IMR-90 (cell line): Measurements from ENCODE around the gene VTN. TPM values are rescaled to one million over a fixed set of nuclear protein-coding genes. Genes with fewer than 3 reads are reported as not detected.

ENCODE experiments used
- ATAC-seq: fragments of 200-7000 bp; cut with Tn5 transposase; 2 replicates; pipeline ENCODE4 v1.9.1; 2020; ENCODE audit warnings: low read depth, mild to moderate bottlenecking, moderate library complexity
- BruUV-seq: library from RNA; stranded (reverse); fragments of 400-500 nt; replicated peaks from 2 replicates; lab custom pipeline; 2021; lab: Mats Ljungman, UMichigan
- CTCF ChIA-PET: fragments of 300-600 bp; formaldehyde crosslinking; extraction: SDS; loops from one replicate; lab custom pipeline; 2021; ENCODE audit warnings: antibody characterized with exemption; lab: Yijun Ruan, JAX
- POLR2A ChIA-PET: fragments of 300-600 bp; sonication (Branson Sonifier 250); formaldehyde crosslinking; loops from one replicate; lab custom pipeline; 2022; ENCODE audit warnings: antibody characterized with exemption; ENCODE audit not compliant: unreplicated experiment; lab: Charles Lee
- DNase-seq: peaks from one replicate; pipeline ENCODE4 v3.0.0; 2013
- H2AFZ ChIP-seq: replicated peaks from 2 replicates; pipeline ENCODE3; 2013; ENCODE audit warnings: low read length, mild to moderate bottlenecking; ENCODE audit not compliant: poor library complexity
- H2AK5ac ChIP-seq: 2 replicates; pipeline ENCODE4 v1.6.1; 2013; ENCODE audit warnings: low read depth, low read length, inconsistent platforms
- H2AK9ac ChIP-seq: replicated peaks from 2 replicates; pipeline ENCODE3; 2013; ENCODE audit warnings: mild to moderate bottlenecking, low read depth, low read length, moderate library complexity; ENCODE audit not compliant: poor library complexity
- H2BK120ac ChIP-seq: 2 replicates; pipeline ENCODE4 v1.6.1; 2013; ENCODE audit warnings: low read depth, low read length, inconsistent platforms
- H2BK15ac ChIP-seq: 3 replicates; pipeline ENCODE4 v1.6.1; 2013; ENCODE audit warnings: low read depth, low read length, inconsistent platforms
- H2BK20ac ChIP-seq: 2 replicates; pipeline ENCODE4 v1.6.1; 2013; ENCODE audit warnings: low read depth, mild to moderate bottlenecking, inconsistent platforms, low read length, moderate library complexity
- H2BK5ac ChIP-seq: 2 replicates; pipeline ENCODE4 v1.6.1; 2013; ENCODE audit warnings: mild to moderate bottlenecking, low read depth, low read length, inconsistent platforms; ENCODE audit not compliant: poor library complexity, severe bottlenecking
- H3K14ac ChIP-seq: replicated peaks from 2 replicates; pipeline ENCODE4 v1.6.1; 2013; ENCODE audit warnings: low read depth, low read length, inconsistent platforms
- H3K18ac ChIP-seq: 2 replicates; pipeline ENCODE4 v1.6.1; 2013; ENCODE audit warnings: low read depth, low read length, control low read depth
- H3K23ac ChIP-seq: 2 replicates; pipeline ENCODE4 v1.6.1; 2013; ENCODE audit warnings: low read depth, low read length, inconsistent platforms
- H3K27ac ChIP-seq: 2 replicates; pipeline ENCODE4 v1.5.1; 2013; ENCODE audit warnings: mild to moderate bottlenecking, control low read depth, low read length; ENCODE audit not compliant: insufficient read depth
- H3K27me3 ChIP-seq: 2 replicates; pipeline ENCODE4 v1.6.1; 2013; ENCODE audit warnings: low read length; ENCODE audit not compliant: control insufficient read depth, insufficient read depth
- H3K36me3 ChIP-seq: 2 replicates; pipeline ENCODE4 v1.6.1; 2013; ENCODE audit warnings: low read length, mixed read lengths; ENCODE audit not compliant: control insufficient read depth, insufficient read depth
- H3K4ac ChIP-seq: 2 replicates; pipeline ENCODE4 v1.6.1; 2013; ENCODE audit warnings: low read depth, low read length, inconsistent platforms
- H3K4me1 ChIP-seq: 2 replicates; pipeline ENCODE4 v1.6.1; 2013; ENCODE audit warnings: low read length, mixed read lengths; ENCODE audit not compliant: control insufficient read depth, insufficient read depth
- H3K4me2 ChIP-seq: 2 replicates; pipeline ENCODE4 v1.6.1; 2013; ENCODE audit warnings: low read depth, mild to moderate bottlenecking, control low read depth, low read length, moderate library complexity
- H3K4me3 ChIP-seq: 2 replicates; pipeline ENCODE4 v1.5.1; 2013; ENCODE audit warnings: low read depth, mild to moderate bottlenecking, control low read depth, low read length, moderate library complexity; ENCODE audit not compliant: insufficient read depth
- H3K56ac ChIP-seq: 2 replicates; pipeline ENCODE4 v1.6.1; 2013; ENCODE audit warnings: low read length, inconsistent platforms; ENCODE audit not compliant: insufficient read depth; ENCODE audit errors: extremely low read depth
- H3K79me1 ChIP-seq, 2 experiments: 2 replicates each; pipeline ENCODE4 v1.6.1; 2013; ENCODE audit warnings: low read length in 2 of 2, inconsistent platforms in 1 of 2, low read depth in 1 of 2
- H3K9ac ChIP-seq: 2 replicates; pipeline ENCODE4 v1.6.1; 2013; ENCODE audit warnings: low read depth, low read length, control low read depth
- H3K9me1 ChIP-seq: 2 replicates; pipeline ENCODE4 v1.6.1; 2013; ENCODE audit warnings: low read length, inconsistent platforms; ENCODE audit not compliant: insufficient read depth
- H3K9me3 ChIP-seq: 2 replicates; pipeline ENCODE4 v1.6.1; 2013; ENCODE audit warnings: low read length; ENCODE audit not compliant: control insufficient read depth, insufficient read depth
- H4K20me1 ChIP-seq: 2 replicates; pipeline ENCODE4 v1.6.1; 2013; ENCODE audit warnings: low read length, inconsistent platforms; ENCODE audit not compliant: insufficient read depth
- H4K5ac ChIP-seq: 2 replicates; pipeline ENCODE4 v1.6.1; 2013; ENCODE audit warnings: mild to moderate bottlenecking, low read depth, low read length, control low read depth
- H4K8ac ChIP-seq, 2 experiments: 2 replicates each; pipeline ENCODE4 v1.6.1; 2013; ENCODE audit warnings: low read depth in 2 of 2, low read length in 2 of 2, control low read depth in 1 of 2, inconsistent platforms in 1 of 2
- H4K91ac ChIP-seq: 2 replicates; pipeline ENCODE4 v1.6.1; 2013; ENCODE audit warnings: low read depth, low read length, inconsistent platforms; ENCODE audit not compliant: insufficient read depth
- CHD1 ChIP-seq: IDR thresholded peaks from 2 replicates; pipeline ENCODE4 v1.6.1; 2012; ENCODE audit warnings: low read depth, low read length, improper control_type of control experiment
- CTCF ChIP-seq: conservative IDR thresholded peaks from 2 replicates; pipeline ENCODE4 v1.5.1; 2012; ENCODE audit warnings: mild to moderate bottlenecking, low read depth, low read length, improper control_type of control experiment
- MXI1 ChIP-seq: IDR thresholded peaks from 2 replicates; pipeline ENCODE4 v1.6.1; 2012; ENCODE audit warnings: low read depth, mild to moderate bottlenecking, low read length, moderate library complexity, borderline replicate concordance
- NFE2L2 ChIP-seq: fragments of 150-350 bp; IDR thresholded peaks from 2 replicates; pipeline ENCODE4 v1.6.1; 2016; ENCODE audit warnings: low read depth, mild to moderate bottlenecking, low read length
- RCOR1 ChIP-seq: IDR thresholded peaks from 2 replicates; pipeline ENCODE4 v1.6.1; 2012; ENCODE audit warnings: mild to moderate bottlenecking, low read length, improper control_type of control experiment; ENCODE audit not compliant: insufficient replicate concordance
- RFX5 ChIP-seq: IDR thresholded peaks from 2 replicates; pipeline ENCODE4 v1.8.0; 2012; ENCODE audit warnings: low read depth, mild to moderate bottlenecking, low read length, moderate library complexity
- SMC3 ChIP-seq: fragments of 150-350 bp; IDR thresholded peaks from 2 replicates; pipeline ENCODE4 v1.6.1; 2016; ENCODE audit warnings: low read depth, mild to moderate bottlenecking, antibody characterized with exemption, low read length, moderate library complexity
- WGBS, 2 experiments: methylation state at CpG; one replicate each; pipeline versions ENCODE4 v1.1.5 to v1.1.7; 2013; ENCODE audit warnings: missing lambda C conversion rate in 2 of 2; ENCODE audit not compliant: insufficient read length in 1 of 2; ENCODE audit errors: extremely low coverage in 2 of 2; 5-methylcytosine and 5-hydroxymethylcytosine counted together
- dilution Hi-C: fragments of 300-500 bp; cut with HindIII; formaldehyde crosslinking; loops from one replicate; pipeline ENCODE4 v1.14.3; 2018; ENCODE audit warnings: low sequenced_read_pairs; ENCODE audit not compliant: unreplicated experiment
- in situ Hi-C: fragments of 300-500 bp; cut with MboI; formaldehyde crosslinking; loops from 3 replicates; pipeline ENCODE4 v1.14.3; 2019; ENCODE audit warnings: low sequenced_read_pairs, inconsistent platforms, mixed read lengths
- intact Hi-C: fragments of 100-400 bp; cut with micrococcal nuclease; formaldehyde crosslinking; loops from 2 replicates; pipeline ENCODE4 v1.10.0; 2022
- polyA plus RNA-seq, 3 experiments: library from polyadenylated mRNA; depleted of rRNA; stranded (reverse); fragments of >200 nt; gene quantifications; 2 replicates each; pipeline ENCODE4 v1.2.3, GENCODE V29; 2012; ENCODE audit warnings: low replicate concordance in 1 of 3
- total RNA-seq: library from RNA; depleted of rRNA; stranded (reverse); fragments of >200 nt; gene quantifications from 2 replicates; pipeline ENCODE4 v1.2.3, GENCODE V29; 2012

Gene VTN
- total and polyA plus RNA-seq, 2 of the 4 experiments (the other 2 are of a cell fraction), result 0.18 to 1.0 TPM

DNA sequence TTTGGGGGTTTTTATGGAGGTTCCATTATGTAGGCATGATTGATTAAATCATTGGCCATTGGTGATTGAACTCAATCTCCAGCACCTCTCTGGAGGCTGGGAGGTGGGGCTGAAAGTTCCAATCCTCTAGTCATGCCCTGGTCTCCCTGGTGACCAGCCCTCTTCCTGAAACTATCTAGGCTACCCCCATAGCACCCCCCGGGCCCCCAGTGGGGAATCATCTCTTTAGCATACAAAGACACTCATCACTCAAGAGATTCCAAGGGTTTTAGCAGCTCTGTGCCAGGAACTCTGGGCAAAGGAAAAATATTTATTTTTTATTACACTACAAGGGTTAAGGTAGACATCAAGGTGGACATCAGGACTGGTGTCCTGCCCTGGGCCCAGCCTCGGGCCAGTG is 25.3 kb upstream of the VTN start:
- dilution Hi-C loops, result no loop called here
- CTCF ChIA-PET, result interaction anchor here (1.1 kb wide), 1 partner anchor 21 kb away, joined by 6 read pairs; no protein-coding TSS in a partner anchor
- BruUV-seq, result no TSS peak

More for the DNA sequence above, 25.3 kb upstream of the VTN start:
- H3K36me3 ChIP-seq, result peaks cover 35% of the 10 kb centered on the region
- TF ChIP-seq MXI1 (no peak), CTCF (no peak), RFX5 (no peak), SMC3 (no peak), CHD1 (no peak), RCOR1 (no peak), NFE2L2 (no peak)
- H3K27me3 ChIP-seq, result no peaks in the 10 kb centered on the region
- peaks cover 9% of the 10 kb centered on the region for H3K4me1 ChIP-seq
- peaks cover 19% of the 10 kb centered on the region; the same call in 1 of the 2 replicates for H3K9me1 ChIP-seq
- DNase-seq (no peak), ATAC-seq (no peak)
- H3K23ac ChIP-seq, result no peak overlapping the region
- no peaks in the 10 kb centered on the region for H3K9me3 ChIP-seq
- no peak overlapping the region for H2BK15ac ChIP-seq
- H4K91ac ChIP-seq, result no peak overlapping the region
- H2BK120ac ChIP-seq, result no peak overlapping the region
- no peak overlapping the region for H2BK20ac ChIP-seq
- no peaks in the 10 kb centered on the region for H4K20me1 ChIP-seq
- H2AK9ac ChIP-seq, result no peak overlapping the region
- POLR2A ChIA-PET, result no interaction called here
- no peak overlapping the region for H3K14ac ChIP-seq
- H3K79me1 ChIP-seq, result no peaks in the 10 kb centered on the region
- 0 out of 2 replicates have a peak overlapping the region, but pooled peaks have one; percentile 23 for H2AK5ac ChIP-seq
- no peak overlapping the region for H3K4ac ChIP-seq
- no peak overlapping the region for H2BK5ac ChIP-seq
- no peak overlapping the region for H3K4me2 ChIP-seq
- no peak overlapping the region for H3K56ac ChIP-seq
- H3K9ac ChIP-seq, result no peak overlapping the region
- H4K8ac ChIP-seq, result no peak overlapping the region
- no peak overlapping the region; the same call in 1 of the 2 replicates for H4K5ac ChIP-seq
- in situ Hi-C loops (no loop called here), intact Hi-C loops (no loop called here)
- peak overlapping the region; percentile 66; the same call in 1 of the 2 replicates for H3K27ac ChIP-seq
- H3K18ac ChIP-seq, result no peak overlapping the region; the same call in 1 of the 2 replicates
- WGBS, 2 experiments, result 60% methylated on average over 1 of the region's 2 CpGs; no CpG with 5 or more reads in 1 of the 2 experiments
- H2AFZ ChIP-seq, result no peak overlapping the region
- H3K4me3 ChIP-seq, result no peak overlapping the region
